ENCODE measurements around the gene QTRT2.

QTRT2 gene

GRCh38 chr3:114056130-114057010 is at the start of gene QTRT2, which contains the start of gene CCDC191:
QTRT2 (plus strand) TSS chr3:114056737; CDS start chr3:114065258, 8,521 bp downstream.
CCDC191 (minus strand) TSS chr3:114056526; CDS start chr3:114056466, 60 bp downstream.
- peak; percentile 98 for DNase-seq (ENCODE audit: low read depth)

- no peak for DNase-seq (ENCODE audit: low read depth)
Observed at GRCh38 chr3:114011059-114011797, 45.3 kb upstream of the QTRT2 start.

- DNase-seq (ENCODE audit: low read depth): no peak
Observed at GRCh38 chr3:114014211-114014610, 42.3 kb upstream of the QTRT2 start.

- no peak for DNase-seq (ENCODE audit: low read depth)
Observed at GRCh38 chr3:114019486-114019885, 37.1 kb upstream of the QTRT2 start.

GRCh38 chr3:114020907-114021306 is 35.6 kb upstream of the QTRT2 start:
- DNase-seq (ENCODE audit: low read depth): no peak

GRCh38 chr3:114022145-114022802 is 34.3 kb upstream of the QTRT2 start:
- DNase-seq (ENCODE audit: low read depth): no peak

- DNase-seq (ENCODE audit: low read depth): no peak
Observed at GRCh38 chr3:114025451-114025850, 31.1 kb upstream of the QTRT2 start.

GRCh38 chr3:114026331-114026730 is 30.2 kb upstream of the QTRT2 start:
- DNase-seq (ENCODE audit: low read depth): no peak

- no peak for DNase-seq (ENCODE audit: low read depth)
Observed at GRCh38 chr3:114033721-114034120, 22.8 kb upstream of the QTRT2 start.

GRCh38 chr3:114034211-114034610 is 22.3 kb upstream of the QTRT2 start:
- DNase-seq (ENCODE audit: low read depth): no peak

GRCh38 chr3:114034787-114035545 is 21.6 kb upstream of the QTRT2 start:
- DNase-seq (ENCODE audit: low read depth): no peak

GRCh38 chr3:114035896-114036295 is 20.6 kb upstream of the QTRT2 start:
- DNase-seq (ENCODE audit: low read depth): no peak

GRCh38 chr3:114043205-114043604 is 13.3 kb upstream of the QTRT2 start:
- DNase-seq (ENCODE audit: low read depth): no peak

- DNase-seq (ENCODE audit: low read depth): no peak
Observed at GRCh38 chr3:114052216-114052615, 4.3 kb upstream of the QTRT2 start.

- no peak for DNase-seq (ENCODE audit: low read depth)
Observed at GRCh38 chr3:114057011-114057347, 442 bp downstream of the QTRT2 start.

GRCh38 chr3:114058646-114059045 is 2.1 kb downstream of the QTRT2 start:
- DNase-seq (ENCODE audit: low read depth): no peak

- no peak for DNase-seq (ENCODE audit: low read depth)
Observed at GRCh38 chr3:114060906-114061655, 4.5 kb downstream of the QTRT2 start.

GRCh38 chr3:114067804-114068203 is 11.3 kb downstream of the QTRT2 start:
- DNase-seq (ENCODE audit: low read depth): no peak

GRCh38 chr3:114068336-114068735 is 11.8 kb downstream of the QTRT2 start:
- no peak for DNase-seq (ENCODE audit: low read depth)

- no peak for DNase-seq (ENCODE audit: low read depth)
Observed at GRCh38 chr3:114071786-114072185, 15.2 kb downstream of the QTRT2 start.

GRCh38 chr3:114076711-114077110 is 20.2 kb downstream of the QTRT2 start:
- no peak for DNase-seq (ENCODE audit: low read depth)

All from HS-27A (cell line).